HEK293 (cell line): Measurements from ENCODE around the gene MDFI.

Experiments used
- CTCF ChIA-PET: fragments of 350-600 bp; formaldehyde crosslinking; extraction: SDS; loops from one replicate; lab custom pipeline; 2021; ENCODE audit warnings: antibody characterized with exemption; lab: Yijun Ruan, JAX
- POLR2A ChIA-PET: fragments of 300-600 bp; formaldehyde crosslinking; extraction: SDS; loops from one replicate; lab custom pipeline; 2020; ENCODE audit warnings: antibody characterized with exemption, inconsistent platforms; lab: Yijun Ruan, JAX
- H3K27ac ChIP-seq: fragments of 200-500 bp; sonication (Bioruptor generic); 2 replicates; pipeline ENCODE4 v1.5.1; 2014; ENCODE audit warnings: low read depth, low read length, control low read depth, inconsistent platforms; ENCODE audit errors: extremely low read depth
- H3K36me3 ChIP-seq, 2 experiments: fragments of 200-500 bp in 1 of 2; sonication (Bioruptor generic) in 1 of 2; 1 replicate in 1 of 2; 2 replicates in 1 of 2; pipeline ENCODE4 v1.5.1; 2014 to 2017; ENCODE audit warnings: inconsistent platforms in 2 of 2, low read length in 2 of 2; ENCODE audit not compliant: control insufficient read depth in 2 of 2, insufficient read depth in 1 of 2
- H3K4me1 ChIP-seq: fragments of 200-500 bp; sonication (Bioruptor generic); 2 replicates; pipeline ENCODE4 v1.5.1; 2014; ENCODE audit warnings: mild to moderate bottlenecking, low read length, inconsistent platforms; ENCODE audit not compliant: control insufficient read depth, insufficient read depth
- H3K4me3 ChIP-seq: 2 replicates; pipeline ENCODE4 v1.5.1; 2011; ENCODE audit warnings: low read depth, mild to moderate bottlenecking, control low read depth, low read length, moderate library complexity
- H3K9me3 ChIP-seq: fragments of 200-500 bp; sonication (Bioruptor generic); 2 replicates; pipeline ENCODE4 v1.5.1; 2014; ENCODE audit warnings: low read depth, low read length, inconsistent platforms; ENCODE audit not compliant: control insufficient read depth, insufficient read depth
- FEZF1 ChIP-seq: fragments of 450-650 bp; formaldehyde crosslinking; IDR thresholded peaks from 2 replicates; pipeline ENCODE4 v1.5.1; 2016; ENCODE audit warnings: missing biosample characterization, missing genetic modification characterization
- GLIS2 ChIP-seq: fragments of 450-650 bp; formaldehyde crosslinking; IDR thresholded peaks from 2 replicates; pipeline ENCODE4 v1.5.1; 2016; ENCODE audit warnings: missing biosample characterization, missing genetic modification characterization
- HOXD13 ChIP-seq: sonication (generic); formaldehyde crosslinking; IDR thresholded peaks from 2 replicates; pipeline ENCODE4 v1.8.0; 2022; ENCODE audit warnings: missing genetic modification reagents, borderline replicate concordance
- MZF1 ChIP-seq: fragments of 450-650 bp; formaldehyde crosslinking; IDR thresholded peaks from 2 replicates; pipeline ENCODE4 v1.5.1; 2017; ENCODE audit warnings: missing biosample characterization, missing genetic modification characterization, borderline replicate concordance
- PATZ1 ChIP-seq: fragments of 450-650 bp; formaldehyde crosslinking; IDR thresholded peaks from 2 replicates; pipeline ENCODE4 v1.5.1; 2016; ENCODE audit warnings: missing biosample characterization, missing genetic modification characterization
- PBX3 ChIP-seq: sonication (generic); formaldehyde crosslinking; IDR thresholded peaks from 2 replicates; pipeline ENCODE4 v1.8.1; 2022; ENCODE audit warnings: mild to moderate bottlenecking, moderate library complexity, missing genetic modification reagents
- TRIM28 ChIP-seq: IDR thresholded peaks from 2 replicates; pipeline ENCODE4 v1.6.1; 2011; ENCODE audit warnings: low read length, control low read depth, borderline replicate concordance
- YY2 ChIP-seq: fragments of 450-650 bp; formaldehyde crosslinking; IDR thresholded peaks from 2 replicates; pipeline ENCODE4 v1.5.1; 2016; ENCODE audit warnings: missing biosample characterization, missing genetic modification characterization
- ZBTB44 ChIP-seq: fragments of 450-650 bp; IDR thresholded peaks from 2 replicates; pipeline ENCODE4 v1.5.1; 2018; ENCODE audit warnings: missing biosample characterization, mild to moderate bottlenecking, missing genetic modification characterization
- ZFHX2 ChIP-seq: fragments of 450-650 bp; formaldehyde crosslinking; conservative IDR thresholded peaks from 2 replicates; pipeline ENCODE4 v1.5.1; 2016; ENCODE audit warnings: missing biosample characterization, missing genetic modification characterization
- ZNF174 ChIP-seq: fragments of 450-650 bp; formaldehyde crosslinking; IDR thresholded peaks from 2 replicates; pipeline ENCODE4 v1.5.0; 2017; ENCODE audit warnings: missing biosample characterization, mild to moderate bottlenecking, missing genetic modification characterization
- ZNF18 ChIP-seq: fragments of 450-650 bp; formaldehyde crosslinking; IDR thresholded peaks from 2 replicates; pipeline ENCODE4 v1.5.1; 2016; ENCODE audit warnings: missing biosample characterization, missing genetic modification characterization
- ZNF19 ChIP-seq: fragments of 450-650 bp; formaldehyde crosslinking; IDR thresholded peaks from 2 replicates; pipeline ENCODE4; 2016; ENCODE audit warnings: missing biosample characterization, missing genetic modification characterization, low read depth
- ZNF2 ChIP-seq: fragments of 450-650 bp; formaldehyde crosslinking; IDR thresholded peaks from 2 replicates; pipeline ENCODE4 v1.5.1; 2016; ENCODE audit warnings: missing biosample characterization, missing genetic modification characterization
- ZNF214 ChIP-seq: fragments of 450-650 bp; formaldehyde crosslinking; IDR thresholded peaks from 2 replicates; pipeline ENCODE4 v1.5.1; 2017; ENCODE audit warnings: missing biosample characterization, mild to moderate bottlenecking, missing genetic modification characterization, borderline replicate concordance
- ZNF221 ChIP-seq: fragments of 450-650 bp; formaldehyde crosslinking; IDR thresholded peaks from 2 replicates; pipeline ENCODE4 v1.5.1; 2017; ENCODE audit warnings: missing biosample characterization, missing genetic modification characterization, borderline replicate concordance
- ZNF311 ChIP-seq: fragments of 450-650 bp; formaldehyde crosslinking; IDR thresholded peaks from 2 replicates; pipeline ENCODE4 v1.5.1; 2017; ENCODE audit warnings: missing biosample characterization, missing genetic modification characterization, borderline replicate concordance
- ZNF366 ChIP-seq: fragments of 450-650 bp; formaldehyde crosslinking; conservative IDR thresholded peaks from 2 replicates; pipeline ENCODE4 v1.5.1; 2016; ENCODE audit warnings: missing biosample characterization, missing genetic modification characterization
- ZNF391 ChIP-seq: fragments of 450-650 bp; formaldehyde crosslinking; IDR thresholded peaks from 2 replicates; pipeline ENCODE4 v1.5.1; 2016; ENCODE audit warnings: low read depth, missing biosample characterization, missing genetic modification characterization, borderline replicate concordance
- ZNF501 ChIP-seq: fragments of 450-650 bp; formaldehyde crosslinking; IDR thresholded peaks from 2 replicates; pipeline ENCODE4 v1.5.1; 2016; ENCODE audit warnings: missing biosample characterization, missing genetic modification characterization
- ZNF548 ChIP-seq: fragments of 450-650 bp; formaldehyde crosslinking; IDR thresholded peaks from 2 replicates; pipeline ENCODE4 v1.5.1; 2016; ENCODE audit warnings: missing biosample characterization, missing genetic modification characterization
- ZNF555 ChIP-seq: fragments of 450-650 bp; formaldehyde crosslinking; conservative IDR thresholded peaks from 2 replicates; pipeline ENCODE4 v1.5.1; 2017; ENCODE audit warnings: missing biosample characterization, mild to moderate bottlenecking, missing genetic modification characterization, inconsistent platforms
- ZNF600 ChIP-seq: fragments of 450-650 bp; formaldehyde crosslinking; IDR thresholded peaks from 2 replicates; pipeline ENCODE4 v1.5.1; 2016; ENCODE audit warnings: missing biosample characterization, missing genetic modification characterization
- ZNF610 ChIP-seq: fragments of 450-650 bp; formaldehyde crosslinking; IDR thresholded peaks from 2 replicates; pipeline ENCODE4 v1.5.1; 2016; ENCODE audit warnings: missing biosample characterization, missing genetic modification characterization, borderline replicate concordance
- ZNF626 ChIP-seq: fragments of 450-650 bp; sonication (Bioruptor Pico); formaldehyde crosslinking; IDR thresholded peaks from 2 replicates; pipeline ENCODE4 v1.5.1; 2018; ENCODE audit warnings: missing biosample characterization, missing genetic modification characterization, inconsistent platforms
- ZNF830 ChIP-seq: fragments of 450-650 bp; IDR thresholded peaks from 2 replicates; pipeline ENCODE4 v1.5.0; 2018; ENCODE audit warnings: missing biosample characterization, missing genetic modification characterization, low read depth, mild to moderate bottlenecking, moderate library complexity
- ZXDB ChIP-seq: fragments of 450-650 bp; formaldehyde crosslinking; IDR thresholded peaks from 2 replicates; pipeline ENCODE4 v1.5.1; 2016; ENCODE audit warnings: missing biosample characterization, missing genetic modification characterization

MDFI gene

GRCh38 chr6:41599015-41599851 lies 39.0 kb upstream of the MDFI start:
- no peak overlapping the region for H3K27ac ChIP-seq
- ChIA-PET POLR2A (no interaction called here), CTCF (interaction anchor here (0.8 to 13.7 kb wide), 4 partner anchors 88 to 231 kb away, joined by 3 to 195 read pairs (median 75); no protein-coding TSS in a partner anchor)
- H3K9me3 ChIP-seq: no peaks in the 10 kb centered on the region
- peaks cover 7 to 32% of the 10 kb centered on the region in 2 experiments; a peak in 2 of 3 replicates for H3K36me3 ChIP-seq
- TF ChIP-seq ZBTB44 (tag by site-specific recombination) (no peak), ZNF610 (tag by site-specific recombination) (no peak), HOXD13 (CRISPR knock-in tag) (no peak), FEZF1 (no peak), ZNF555 (tag by site-specific recombination) (no peak), ZNF2 (tag by site-specific recombination) (no peak), ZNF174 (tag by site-specific recombination) (no peak), PATZ1 (peak; percentile 25; the same call in 1 of the 2 replicates), ZNF391 (tag by site-specific recombination) (no peak), YY2 (tag by site-specific recombination) (no peak), GLIS2 (tag by site-specific recombination) (peak; percentile 20; the same call in 1 of the 2 replicates), ZFHX2 (peak; percentile 53), ZNF366 (tag by site-specific recombination) (no peak)
- H3K4me3 ChIP-seq: no peak overlapping the region
- H3K4me1 ChIP-seq: no peaks in the 10 kb centered on the region

- CTCF ChIA-PET: interaction anchor here (4.2 to 13.7 kb wide), 3 partner anchors 87 to 233 kb away, joined by 77 to 195 read pairs (median 122); no protein-coding TSS in a partner anchor
- H3K4me1 ChIP-seq: no peaks in the 10 kb centered on the region
- H3K36me3 ChIP-seq: peaks cover 7 to 25% of the 10 kb centered on the region in 2 experiments; a peak in 2 of 3 replicates
- POLR2A ChIA-PET: no interaction called here
- no peak overlapping the region for H3K4me3 ChIP-seq
- H3K27ac ChIP-seq: no peak overlapping the region
- H3K9me3 ChIP-seq: no peaks in the 10 kb centered on the region
- TF ChIP-seq ZNF548 (tag by site-specific recombination) (no peak), ZNF391 (tag by site-specific recombination) (no peak), ZNF501 (no peak), ZNF214 (tag by site-specific recombination) (no peak), ZNF221 (tag by site-specific recombination) (no peak), PBX3 (CRISPR knock-in tag) (no peak), MZF1 (tag by site-specific recombination) (no peak), ZNF830 (tag by site-specific recombination) (no peak), ZNF311 (tag by site-specific recombination) (no peak), ZXDB (tag by site-specific recombination) (no peak), ZNF19 (no peak), TRIM28 (no peak), ZNF626 (tag by site-specific recombination) (no peak), ZNF600 (tag by site-specific recombination) (no peak), ZNF18 (tag by site-specific recombination) (no peak)
Observed at GRCh38 chr6:41599852-41600445, 38.3 kb upstream of the MDFI start.
